ENCODE data around the gene CPE. TPM values are rescaled to one million over a fixed set of nuclear protein-coding genes. Genes with fewer than 3 reads are reported as not detected.

The CPE gene
- total and polyA plus RNA-seq, 2 donors (not counting 3 experiments of a cell fraction or from before 2014, with no cell fraction given), result 2.7 to 9.2 TPM

GRCh38 chr4:165524532-165525190, 145.9 kb downstream of the CPE start:
- no peak for TF ChIP-seq MAX (IDR thresholded peaks at IDR 0.05; ENCODE audit: insufficient read depth, insufficient read length)
- no peak for TF ChIP-seq CTCF (IDR thresholded peaks at IDR 0.05; ENCODE audit: extremely low read depth in 1 of 2, insufficient read depth in 1 of 2, low read depth in 1 of 2, low read length in 2 of 2)
- no peak for TF ChIP-seq POLR2A (IDR thresholded peaks at IDR 0.05; ENCODE audit: low read depth, low read length)
- no peak for TF ChIP-seq EZH2 (IDR thresholded peaks at IDR 0.05; ENCODE audit: borderline replicate concordance, low read depth, low read length, severe bottlenecking)
- no peak for TF ChIP-seq POLR2AphosphoS5 (IDR thresholded peaks at IDR 0.05; ENCODE audit: insufficient read depth, low read depth, low read length)
- TF ChIP-seq GATA2 (IDR thresholded peaks at IDR 0.05; ENCODE audit: insufficient read depth, insufficient read length, low read depth, low read length), result no peak
- no peak for TF ChIP-seq FOS (IDR thresholded peaks at IDR 0.05; ENCODE audit: borderline replicate concordance, insufficient read depth, low read length)
- no peak for TF ChIP-seq MYC (IDR thresholded peaks at IDR 0.05; ENCODE audit: low read depth, low read length)
- no peak for TF ChIP-seq JUN (IDR thresholded peaks at IDR 0.05; ENCODE audit: borderline replicate concordance, insufficient read depth, insufficient read length, low read depth)
- CTCF ChIA-PET, result interaction anchor here (1.6 to 3.7 kb wide), 3 partner anchors 9 to 31 kb away, joined by 3 to 16 read pairs (median 4); no protein-coding TSS in a partner anchor
- H3K27me3 ChIP-seq (ENCODE audit: control insufficient read depth in 2 of 2, insufficient read depth in 2 of 2, low read length in 2 of 2), result no peaks in the 10 kb centered on the region
- H3K9ac ChIP-seq (replicated peaks; ENCODE audit: extremely low read depth, insufficient read depth, low read length), result no peak overlapping the region
- no peaks in the 10 kb centered on the region for H3K9me3 ChIP-seq (replicated peaks; ENCODE audit: control insufficient read depth, insufficient read depth, low read length)
- no peak overlapping the region for H3K4me3 ChIP-seq (replicated peaks in 1 of 3; ENCODE audit: insufficient read depth in 1 of 3, low read depth in 1 of 3, low read length in 3 of 3)
- no peak overlapping the region for H3K4me2 ChIP-seq (ENCODE audit: insufficient read depth, low read length)
- dilution Hi-C loops (cut with MboI; ENCODE audit: extremely low pct_ligation_motif_present, low sequenced_read_pairs), result no loop called here
- BruUV-seq (replicated peaks), result no TSS peak
- H3K9me1 ChIP-seq (replicated peaks; ENCODE audit: control insufficient read depth, extremely low read depth, insufficient read depth, low read length), result no peaks in the 10 kb centered on the region
- H3K36me3 ChIP-seq (ENCODE audit: control insufficient read depth in 2 of 2, extremely low read depth in 1 of 2, insufficient read depth in 2 of 2, low read length in 2 of 2), result no peaks in the 10 kb centered on the region
- H3K4me1 ChIP-seq (ENCODE audit: control insufficient read depth, extremely low read depth, insufficient read depth, low read length), result no peaks in the 10 kb centered on the region
- H3K27ac ChIP-seq (ENCODE audit: insufficient read depth, low read depth, low read length), result no peak overlapping the region
- FAIRE-seq (no peak), DNase-seq (ENCODE audit: low read depth, low spot score) (no peak)
- no peaks in the 10 kb centered on the region for H4K20me1 ChIP-seq (replicated peaks; ENCODE audit: control insufficient read depth, extremely low read depth, insufficient read depth, low read length)
- no peaks in the 10 kb centered on the region for H3K79me2 ChIP-seq (ENCODE audit: control insufficient read depth, insufficient read depth, low read length)
- no peak overlapping the region for H2AFZ ChIP-seq (ENCODE audit: low read depth, low read length)
- POLR2A ChIA-PET, result no interaction called here
- intact Hi-C loops (cut with micrococcal nuclease), result no loop called here

Measured in endothelial cell of umbilical vein (primary cell).